PC-3 (cell line): ENCODE results near the gene NLRP12. TPM values are rescaled to one million over a fixed set of nuclear protein-coding genes. Genes with fewer than 3 reads are reported as not detected.

Experiments used
- ATAC-seq: fragments of 200-7000 bp; cut with Tn5 transposase; 2 replicates; pipeline ENCODE4 v1.9.1; 2020; ENCODE audit warnings: mild to moderate bottlenecking, moderate library complexity
- BruUV-seq: library from RNA; stranded (reverse); fragments of 400-500 nt; replicated peaks from 2 replicates; lab custom pipeline; 2021; lab: Mats Ljungman, UMichigan
- CTCF ChIA-PET: fragments of 300-600 bp; sonication (Branson Sonifier 250); formaldehyde crosslinking; loops from one replicate; lab custom pipeline; 2022; ENCODE audit warnings: antibody characterized with exemption; lab: Charles Lee
- POLR2A ChIA-PET: fragments of 300-600 bp; sonication (Branson Sonifier 250); formaldehyde crosslinking; loops from one replicate; lab custom pipeline; 2022; ENCODE audit warnings: antibody characterized with exemption; ENCODE audit not compliant: unreplicated experiment; lab: Charles Lee
- DNase-seq: peaks from one replicate; pipeline ENCODE4 v3.0.0-alpha.2; 2015
- H2AFZ ChIP-seq: fragments of 300-600 bp; sonication (generic); 2 replicates; pipeline ENCODE4 v1.6.0; 2016; ENCODE audit warnings: antibody characterized with exemption, low read length
- H3F3A ChIP-seq: fragments of 300-600 bp; sonication (generic); one replicate; pipeline ENCODE4 v1.6.0; 2017; ENCODE audit warnings: antibody characterized with exemption, low read length, control low read depth, mild to moderate bottlenecking; ENCODE audit not compliant: unreplicated experiment
- H3K27ac ChIP-seq: fragments of 300-600 bp; sonication (generic); 2 replicates; pipeline ENCODE4 v1.5.1; 2016; ENCODE audit warnings: mild to moderate bottlenecking, low read length
- H3K27me3 ChIP-seq: fragments of 300-600 bp; sonication (generic); 2 replicates; pipeline ENCODE4 v1.6.1; 2016; ENCODE audit warnings: low read length, mixed read lengths
- H3K36me3 ChIP-seq: fragments of 300-600 bp; sonication (generic); 2 replicates; pipeline ENCODE4 v1.6.1; 2016; ENCODE audit warnings: low read depth, mixed run types, low read length, mixed read lengths
- H3K4me1 ChIP-seq: fragments of 300-600 bp; sonication (generic); 2 replicates; pipeline ENCODE4 v1.5.1; 2016; ENCODE audit warnings: low read length; ENCODE audit not compliant: insufficient read depth
- H3K4me2 ChIP-seq: fragments of 300-600 bp; sonication (generic); 2 replicates; pipeline ENCODE4 v1.6.0; 2016; ENCODE audit warnings: low read length
- H3K4me3 ChIP-seq: fragments of 300-600 bp; sonication (generic); 2 replicates; pipeline ENCODE4 v1.5.1; 2016; ENCODE audit warnings: mild to moderate bottlenecking, low read length, mixed read lengths
- H3K79me2 ChIP-seq: fragments of 300-600 bp; sonication (generic); 2 replicates; pipeline ENCODE4 v1.6.1; 2017; ENCODE audit warnings: low read length, mixed read lengths
- H3K9ac ChIP-seq: fragments of 300-600 bp; sonication (generic); 2 replicates; pipeline ENCODE4 v1.6.0; 2016; ENCODE audit warnings: mild to moderate bottlenecking, low read length
- H3K9me2 ChIP-seq: fragments of 300-600 bp; sonication (generic); replicated peaks from 2 replicates; pipeline ENCODE4 v1.6.1; 2016; ENCODE audit warnings: mixed run types, low read length, mixed read lengths
- H3K9me3 ChIP-seq: fragments of 300-600 bp; sonication (generic); 2 replicates; pipeline ENCODE4 v1.6.1; 2016; ENCODE audit warnings: low read length, mixed read lengths
- H4K20me1 ChIP-seq: fragments of 300-600 bp; sonication (generic); 2 replicates; pipeline ENCODE4 v1.6.1; 2016; ENCODE audit warnings: low read length, mixed read lengths
- EZH2 ChIP-seq: fragments of 300-600 bp; sonication (generic); IDR thresholded peaks from one replicate; pipeline ENCODE4 v1.6.1; 2017; ENCODE audit warnings: antibody characterized with exemption, mild to moderate bottlenecking, low read length; ENCODE audit not compliant: unreplicated experiment
- EZH2phosphoT487 ChIP-seq: fragments of 300-600 bp; sonication (generic); IDR thresholded peaks from 2 replicates; pipeline ENCODE4 v1.6.1; 2018; ENCODE audit warnings: mild to moderate bottlenecking, antibody characterized with exemption, low read length, borderline replicate concordance
- intact Hi-C: fragments of 100-400 bp; cut with micrococcal nuclease; formaldehyde crosslinking; loops from 2 replicates; pipeline ENCODE4 v1.9.0; 2023
- total RNA-seq: library from RNA; depleted of rRNA; stranded (reverse); fragments of >200 nt; gene quantifications from 2 replicates; pipeline ENCODE4 v1.2.3, GENCODE V29; 2014
- TF ChIP-seq, protein P1 (sequence below): fragments of 300-600 bp; sonication (generic); conservative IDR thresholded peaks from 2 replicates; pipeline ENCODE4 v1.5.1; 2017; ENCODE audit warnings: antibody characterized with exemption, low read depth, mild to moderate bottlenecking, low read length

The NLRP12 gene
- total RNA-seq, 1 experiment from 2014 or later: not detected

- H3K36me3 ChIP-seq: no peaks in the 10 kb centered on the region
- H3K27ac ChIP-seq: no peak overlapping the region
- DNase-seq (no peak), ATAC-seq (no peak)
- no peak overlapping the region for H3K4me2 ChIP-seq
- H3K27me3 ChIP-seq: no peaks in the 10 kb centered on the region
- no peak overlapping the region for H3K9ac ChIP-seq
- ChIA-PET CTCF (interaction anchor here (0.6 to 0.7 kb wide), 2 partner anchors 34 to 64 kb away, joined by 3 read pairs; no protein-coding TSS in a partner anchor), POLR2A (no interaction called here)
- no peaks in the 10 kb centered on the region for H3K9me3 ChIP-seq
- no peaks in the 10 kb centered on the region for H3K9me2 ChIP-seq
- no peak overlapping the region for H3K4me3 ChIP-seq
- no peaks in the 10 kb centered on the region for H4K20me1 ChIP-seq
- intact Hi-C loops: no loop called here
- no peaks in the 10 kb centered on the region for H3K79me2 ChIP-seq
- TF ChIP-seq, protein P1, sequence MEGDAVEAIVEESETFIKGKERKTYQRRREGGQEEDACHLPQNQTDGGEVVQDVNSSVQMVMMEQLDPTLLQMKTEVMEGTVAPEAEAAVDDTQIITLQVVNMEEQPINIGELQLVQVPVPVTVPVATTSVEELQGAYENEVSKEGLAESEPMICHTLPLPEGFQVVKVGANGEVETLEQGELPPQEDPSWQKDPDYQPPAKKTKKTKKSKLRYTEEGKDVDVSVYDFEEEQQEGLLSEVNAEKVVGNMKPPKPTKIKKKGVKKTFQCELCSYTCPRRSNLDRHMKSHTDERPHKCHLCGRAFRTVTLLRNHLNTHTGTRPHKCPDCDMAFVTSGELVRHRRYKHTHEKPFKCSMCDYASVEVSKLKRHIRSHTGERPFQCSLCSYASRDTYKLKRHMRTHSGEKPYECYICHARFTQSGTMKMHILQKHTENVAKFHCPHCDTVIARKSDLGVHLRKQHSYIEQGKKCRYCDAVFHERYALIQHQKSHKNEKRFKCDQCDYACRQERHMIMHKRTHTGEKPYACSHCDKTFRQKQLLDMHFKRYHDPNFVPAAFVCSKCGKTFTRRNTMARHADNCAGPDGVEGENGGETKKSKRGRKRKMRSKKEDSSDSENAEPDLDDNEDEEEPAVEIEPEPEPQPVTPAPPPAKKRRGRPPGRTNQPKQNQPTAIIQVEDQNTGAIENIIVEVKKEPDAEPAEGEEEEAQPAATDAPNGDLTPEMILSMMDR: no peak
- TF ChIP-seq EZH2phosphoT487 (no peak), EZH2 (no peak)
- H3F3A ChIP-seq: no peaks in the 10 kb centered on the region
- H3K4me1 ChIP-seq: no peaks in the 10 kb centered on the region
- no TSS peak for BruUV-seq
- H2AFZ ChIP-seq: no peak overlapping the region
These were observed 2.8 kb upstream of the NLRP12 start for GRCh38 chr19:53826876-53827275.

GRCh38 chr19:53823380-53824120 is 564 bp downstream of the NLRP12 start:
- H3K27ac ChIP-seq: no peak overlapping the region
- ChIA-PET CTCF (no interaction called here), POLR2A (no interaction called here)
- H3K4me3 ChIP-seq: no peak overlapping the region
- no peak for ATAC-seq
- H3K27me3 ChIP-seq: no peaks in the 10 kb centered on the region
- no peaks in the 10 kb centered on the region for H3K36me3 ChIP-seq
- no peaks in the 10 kb centered on the region for H4K20me1 ChIP-seq
- BruUV-seq: no TSS peak
- DNase-seq: peak; percentile 16
- no peak for TF ChIP-seq EZH2
- no peak for TF ChIP-seq EZH2phosphoT487
- TF ChIP-seq, protein P1: no peak
- intact Hi-C loops: no loop called here
- no peak overlapping the region for H3K4me2 ChIP-seq
- H2AFZ ChIP-seq: no peak overlapping the region
- H3F3A ChIP-seq: no peaks in the 10 kb centered on the region
- H3K4me1 ChIP-seq: no peaks in the 10 kb centered on the region
- H3K9ac ChIP-seq: no peak overlapping the region
- no peaks in the 10 kb centered on the region for H3K79me2 ChIP-seq
- H3K9me2 ChIP-seq: no peaks in the 10 kb centered on the region
- H3K9me3 ChIP-seq: no peaks in the 10 kb centered on the region

DNA sequence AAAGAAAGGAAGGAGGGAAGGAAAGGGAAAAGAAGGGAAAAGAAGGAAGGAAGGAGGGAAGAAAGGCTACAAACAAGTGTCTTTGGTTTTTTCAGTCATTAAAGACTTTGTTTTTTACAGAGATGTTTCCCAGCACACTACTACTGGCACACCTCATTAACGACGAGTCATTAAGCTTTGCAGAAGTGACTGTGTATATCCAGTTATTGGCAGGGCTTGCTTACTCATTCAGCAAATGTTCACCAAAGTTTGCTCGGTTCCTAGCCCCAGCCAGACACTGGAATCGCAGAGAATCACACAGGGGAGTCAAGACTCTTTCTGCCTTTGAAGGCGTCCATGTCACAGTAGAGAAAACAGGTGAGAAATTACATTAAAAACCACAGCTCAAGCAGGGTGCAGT is 4.3 kb downstream of the NLRP12 start:
- ChIA-PET POLR2A (no interaction called here), CTCF (no interaction called here)
- Histone ChIP-seq H3F3A (no peaks in the 10 kb centered on the region), H3K4me3 (no peak overlapping the region), H2AFZ (no peak overlapping the region), H3K4me1 (no peaks in the 10 kb centered on the region), H4K20me1 (no peaks in the 10 kb centered on the region), H3K27me3 (no peaks in the 10 kb centered on the region), H3K36me3 (no peaks in the 10 kb centered on the region), H3K4me2 (no peak overlapping the region), H3K9me3 (no peaks in the 10 kb centered on the region), H3K9ac (no peak overlapping the region), H3K27ac (no peak overlapping the region), H3K9me2 (no peaks in the 10 kb centered on the region), H3K79me2 (no peaks in the 10 kb centered on the region)
- no TSS peak for BruUV-seq
- ATAC-seq: no peak
- TF ChIP-seq EZH2 (no peak), EZH2phosphoT487 (no peak)
- TF ChIP-seq, protein P1: no peak
- DNase-seq: no peak
- intact Hi-C loops: no loop called here
